Right lobe of liver (tissue), 4 donors: ENCODE measurements around the gene ATG101.

Source experiments
- CTCF ChIP-seq, 4 donors: fragments of 200-600 bp in 3 of 4; fragments of 450-650 bp in 1 of 4; IDR thresholded peaks; one replicate each; pipeline versions ENCODE4 v1.5.1 to v1.8.0; 2016 to 2022; ENCODE audit warnings: antibody characterized with exemption in 4 of 4, mild to moderate bottlenecking in 2 of 4
- POLR2A ChIP-seq: fragments of 450-650 bp; IDR thresholded peaks from one replicate; pipeline ENCODE4 v1.6.1; 2017; ENCODE audit warnings: antibody characterized with exemption, mild to moderate bottlenecking
- donor health status: DM: no; HTN: no; CAD: no.
- donor health status: DM: no; HTN: no; CAD: no.
- donor health status: DM: no; HTN: yes; CAD: no.

- TF ChIP-seq CTCF (IDR thresholded peaks at IDR 0.05) (no peak), POLR2A (no peak)
Measured at GRCh38 chr12:52090291-52090690, 20.5 kb downstream of the ATG101 start.
